GM12872 (cell line): Measurements from ENCODE around the gene DKK2.

Experiments used
- CTCF ChIP-seq: IDR thresholded peaks from 3 replicates; pipeline ENCODE4 v1.5.1; 2011; ENCODE audit warnings: low read depth, mild to moderate bottlenecking, low read length, moderate library complexity; ENCODE audit not compliant: insufficient read depth

The DKK2 gene

GRCh38 chr4:106982711-106983211 lies 53.4 kb downstream of the DKK2 start:
- TF ChIP-seq CTCF, result no peak

- no peak for TF ChIP-seq CTCF
Measured at GRCh38 chr4:106981431-106981830, 54.7 kb downstream of the DKK2 start.

GRCh38 chr4:106979476-106979875 lies 56.6 kb downstream of the DKK2 start:
- TF ChIP-seq CTCF, result no peak

- no peak for TF ChIP-seq CTCF
Measured at GRCh38 chr4:106978046-106978774, 57.9 kb downstream of the DKK2 start.

- TF ChIP-seq CTCF, result no peak
Measured at GRCh38 chr4:106971636-106972035, 64.5 kb downstream of the DKK2 start.

- TF ChIP-seq CTCF, result no peak
Measured at GRCh38 chr4:106967892-106968291, 68.2 kb downstream of the DKK2 start.

GRCh38 chr4:106953036-106953705 lies 82.9 kb downstream of the DKK2 start:
- no peak for TF ChIP-seq CTCF
